ENCODE results near the gene CCL7.

Gene CCL7

DNA sequence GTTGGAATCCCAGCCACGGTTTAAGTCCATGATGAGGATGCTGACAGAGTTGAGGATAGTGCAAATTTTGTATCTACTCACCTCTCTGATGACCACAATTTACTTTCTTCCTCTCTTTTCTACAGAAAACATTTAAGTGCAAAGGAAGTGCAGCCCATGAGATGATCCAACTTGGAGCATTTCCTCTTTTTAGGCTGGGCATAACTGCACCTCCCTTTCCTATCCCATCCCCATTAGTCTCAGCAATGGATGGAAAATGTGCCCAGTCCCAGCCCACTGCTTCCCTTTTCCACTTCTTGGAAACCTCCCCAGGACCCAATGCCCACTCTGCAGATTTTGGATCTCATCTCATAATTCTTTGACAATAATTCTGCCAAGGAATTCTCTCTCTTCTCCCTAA, 32.6 kb downstream of the CCL7 start:
- no peak for TF ChIP-seq Cebpa-rat (IDR thresholded peaks at IDR 0.05)
- H4K20me1 ChIP-seq, result no peaks in the 10 kb centered on the region
- no peaks in the 10 kb centered on the region for H3K27me3 ChIP-seq
- H3K9ac ChIP-seq, result no peak overlapping the region
- no peak overlapping the region for H3K27ac ChIP-seq
- no peaks in the 10 kb centered on the region for H3K9me3 ChIP-seq
- H3K4me3 ChIP-seq, result no peak overlapping the region
- H3K4me1 ChIP-seq, result peaks cover 4% of the 10 kb centered on the region; the same call in 1 of the 2 replicates
- H3K36me3 ChIP-seq, result no peaks in the 10 kb centered on the region
- H3K4me2 ChIP-seq, result no peak overlapping the region

DNA sequence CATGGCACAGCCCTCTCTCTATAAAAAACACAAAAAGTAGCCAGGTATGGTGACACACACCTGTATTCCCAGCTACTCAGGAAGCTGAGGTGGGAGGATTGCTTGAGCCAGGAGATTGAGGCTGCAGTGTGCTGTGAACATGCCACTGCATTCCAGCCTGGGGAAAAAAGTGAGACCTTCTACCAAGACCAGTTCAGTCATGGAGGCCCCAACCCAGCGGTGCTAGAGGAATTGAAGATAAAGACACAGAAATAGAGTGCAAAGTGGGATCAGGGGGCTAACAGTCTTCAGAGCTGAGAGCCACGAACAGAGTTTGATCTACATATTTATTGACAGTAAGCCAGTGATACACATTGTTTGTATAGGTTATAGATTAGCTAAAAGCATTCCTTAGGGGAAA, 33.6 kb downstream of the CCL7 start:
- Histone ChIP-seq H4K20me1 (no peaks in the 10 kb centered on the region), H3K4me1 (peaks cover 4% of the 10 kb centered on the region; the same call in 1 of the 2 replicates), H3K4me3 (no peak overlapping the region), H3K27me3 (no peaks in the 10 kb centered on the region), H3K4me2 (no peak overlapping the region), H3K27ac (no peak overlapping the region), H3K9me3 (no peaks in the 10 kb centered on the region), H3K9ac (no peak overlapping the region), H3K36me3 (no peaks in the 10 kb centered on the region)
- TF ChIP-seq Cebpa-rat (IDR thresholded peaks at IDR 0.05), result no peak

DNA sequence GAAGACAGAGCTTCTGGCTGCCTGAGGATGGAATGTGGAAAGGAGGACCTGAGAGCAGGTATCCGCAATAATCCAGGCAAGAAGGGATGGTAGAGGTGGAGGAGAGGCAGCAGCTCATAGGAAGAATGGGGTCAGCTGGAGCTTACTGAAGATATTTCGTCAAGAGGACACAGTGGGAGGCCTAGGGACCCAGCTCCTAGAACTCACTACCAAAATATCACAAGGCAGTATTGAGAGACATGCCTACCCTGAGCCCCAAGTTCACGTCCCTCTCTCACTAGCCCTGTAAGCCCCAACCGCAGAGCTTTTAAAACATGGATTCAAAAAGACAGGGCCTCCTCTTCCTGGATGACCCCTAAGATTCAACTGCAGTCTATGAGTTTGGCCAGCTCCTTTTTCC, 35.0 kb downstream of the CCL7 start:
- Histone ChIP-seq H3K4me2 (no peak overlapping the region), H3K36me3 (no peaks in the 10 kb centered on the region), H3K4me3 (no peak overlapping the region), H3K9me3 (no peaks in the 10 kb centered on the region), H3K4me1 (no peaks in the 10 kb centered on the region), H4K20me1 (no peaks in the 10 kb centered on the region), H3K27me3 (no peaks in the 10 kb centered on the region), H3K9ac (no peak overlapping the region), H3K27ac (no peak overlapping the region)
- no peak for TF ChIP-seq Cebpa-rat (IDR thresholded peaks at IDR 0.05)

DNA sequence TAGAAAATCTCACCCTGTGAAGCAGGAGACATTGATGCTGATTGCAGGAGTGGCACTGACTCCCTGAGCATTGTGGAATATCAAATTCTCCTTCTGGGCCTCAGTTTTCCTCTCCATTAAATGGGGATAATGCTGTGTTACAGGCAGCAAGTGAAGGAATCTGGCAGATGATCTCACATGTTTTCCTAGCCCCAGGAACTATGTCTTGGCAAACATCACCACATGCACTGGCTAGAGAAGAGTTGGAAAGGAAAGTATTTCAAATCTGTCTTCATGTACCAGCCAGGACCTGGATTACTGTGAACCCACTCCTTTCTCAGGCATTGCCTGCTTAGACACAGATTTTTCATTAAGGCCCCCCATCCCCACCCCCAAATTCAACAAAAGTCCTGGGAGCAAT, 35.6 kb downstream of the CCL7 start:
- Histone ChIP-seq H3K27me3 (no peaks in the 10 kb centered on the region), H3K9ac (no peak overlapping the region), H3K36me3 (no peaks in the 10 kb centered on the region), H3K27ac (no peak overlapping the region), H4K20me1 (no peaks in the 10 kb centered on the region), H3K9me3 (no peaks in the 10 kb centered on the region), H3K4me3 (no peak overlapping the region), H3K4me2 (no peak overlapping the region), H3K4me1 (no peaks in the 10 kb centered on the region)
- TF ChIP-seq Cebpa-rat (IDR thresholded peaks at IDR 0.05), result no peak

DNA sequence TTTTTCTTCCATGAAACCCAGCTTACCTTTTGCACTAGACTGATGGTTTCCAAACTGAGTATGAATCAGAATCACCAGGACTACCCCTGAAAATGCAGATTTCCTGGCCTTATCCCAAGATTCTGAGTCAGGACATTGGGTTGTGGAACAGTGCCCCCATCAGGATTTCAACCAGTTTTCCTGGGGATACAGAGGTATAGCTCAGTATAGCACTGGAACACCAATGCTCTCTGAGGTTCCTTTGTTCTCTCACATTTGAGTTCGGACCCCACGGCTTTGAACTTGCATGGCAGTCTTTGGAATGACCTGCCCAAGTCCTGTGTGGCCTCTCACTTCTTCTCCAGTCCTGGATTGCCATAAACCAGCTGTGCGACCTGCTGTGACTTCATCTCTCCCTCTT, 36.4 kb downstream of the CCL7 start:
- Histone ChIP-seq H4K20me1 (no peaks in the 10 kb centered on the region), H3K4me1 (no peaks in the 10 kb centered on the region), H3K9me3 (no peaks in the 10 kb centered on the region), H3K36me3 (no peaks in the 10 kb centered on the region), H3K4me2 (no peak overlapping the region), H3K9ac (no peak overlapping the region), H3K27ac (no peak overlapping the region), H3K4me3 (no peak overlapping the region), H3K27me3 (no peaks in the 10 kb centered on the region)
- no peak for TF ChIP-seq Cebpa-rat (IDR thresholded peaks at IDR 0.05)

DNA sequence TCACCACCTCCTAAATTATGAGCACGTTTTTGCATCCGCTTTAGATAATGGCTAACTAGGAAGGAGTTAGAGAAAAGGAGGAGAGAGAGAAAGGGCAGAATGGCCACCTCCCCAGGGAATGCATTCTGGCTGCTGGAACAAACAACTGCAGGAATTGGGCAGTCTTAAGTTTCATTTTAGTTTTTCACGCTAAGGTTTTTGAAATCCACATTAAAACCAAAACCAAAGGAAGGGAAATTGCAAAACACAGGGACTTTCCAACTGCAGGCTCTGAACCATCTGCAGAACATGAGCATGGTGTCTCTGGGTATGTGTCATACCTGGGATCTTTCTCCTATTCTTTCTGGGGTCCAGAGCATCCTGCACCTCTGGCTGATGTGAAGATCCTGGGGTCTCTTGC, 37.1 kb downstream of the CCL7 start:
- Histone ChIP-seq H3K9ac (no peak overlapping the region), H4K20me1 (no peaks in the 10 kb centered on the region), H3K9me3 (no peaks in the 10 kb centered on the region), H3K36me3 (no peaks in the 10 kb centered on the region), H3K27ac (no peak overlapping the region), H3K4me3 (no peak overlapping the region), H3K27me3 (no peaks in the 10 kb centered on the region), H3K4me1 (no peaks in the 10 kb centered on the region), H3K4me2 (no peak overlapping the region)
- TF ChIP-seq Cebpa-rat (IDR thresholded peaks at IDR 0.05), result no peak

DNA sequence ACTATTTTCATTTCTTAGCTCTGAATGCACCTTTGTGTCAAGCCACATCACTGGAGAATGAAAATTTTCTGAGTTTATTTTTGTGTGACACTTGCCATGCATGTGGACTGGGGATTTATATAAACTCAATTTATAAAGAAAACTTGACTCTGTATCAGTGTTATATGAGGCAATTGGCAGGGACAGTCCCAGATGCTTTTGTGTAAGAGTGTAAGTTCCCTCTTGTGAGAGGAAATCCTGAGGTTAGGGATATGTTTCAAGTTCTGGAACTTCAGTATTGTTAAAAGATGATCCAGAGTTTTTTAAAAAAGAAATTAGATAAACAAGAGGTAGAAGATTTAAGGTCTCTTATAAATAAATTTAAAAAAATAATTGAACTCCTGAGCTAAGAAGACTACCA, 38.4 kb downstream of the CCL7 start:
- no peak overlapping the region for H3K9ac ChIP-seq
- no peaks in the 10 kb centered on the region for H4K20me1 ChIP-seq
- no peak for TF ChIP-seq Cebpa-rat (IDR thresholded peaks at IDR 0.05)
- no peak overlapping the region for H3K4me2 ChIP-seq
- H3K27ac ChIP-seq, result no peak overlapping the region
- H3K4me3 ChIP-seq, result no peak overlapping the region
- no peaks in the 10 kb centered on the region for H3K36me3 ChIP-seq
- no peaks in the 10 kb centered on the region for H3K27me3 ChIP-seq
- H3K9me3 ChIP-seq, result no peaks in the 10 kb centered on the region
- no peaks in the 10 kb centered on the region for H3K4me1 ChIP-seq

DNA sequence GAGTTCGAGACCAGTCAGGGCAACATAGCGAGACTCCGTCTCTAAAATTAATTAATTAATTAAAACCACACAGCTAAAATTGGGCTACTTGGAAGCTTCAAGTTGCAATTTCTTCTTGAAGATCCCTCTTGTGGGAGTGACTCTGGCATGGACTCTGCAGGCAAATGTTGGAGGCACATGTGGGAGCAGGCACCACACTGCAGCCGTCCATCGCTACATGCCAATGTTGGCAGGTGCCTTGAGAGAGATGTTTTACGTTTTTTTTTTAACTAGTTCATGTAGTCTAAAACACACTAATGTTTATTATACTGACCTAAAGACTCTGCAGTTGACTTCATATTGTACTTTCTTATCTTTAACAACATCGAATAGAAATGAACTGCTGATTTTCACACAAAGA, 41.3 kb downstream of the CCL7 start:
- H3K4me2 ChIP-seq, result no peak overlapping the region
- H4K20me1 ChIP-seq, result no peaks in the 10 kb centered on the region
- H3K9me3 ChIP-seq, result no peaks in the 10 kb centered on the region
- TF ChIP-seq Cebpa-rat (IDR thresholded peaks at IDR 0.05), result no peak
- H3K27ac ChIP-seq, result no peak overlapping the region
- H3K36me3 ChIP-seq, result no peaks in the 10 kb centered on the region
- H3K9ac ChIP-seq, result no peak overlapping the region
- 0 out of 2 replicates have a peak, but pooled peaks cover 5% of the 10 kb centered on the region for H3K4me1 ChIP-seq
- no peaks in the 10 kb centered on the region for H3K27me3 ChIP-seq
- no peak overlapping the region for H3K4me3 ChIP-seq

DNA sequence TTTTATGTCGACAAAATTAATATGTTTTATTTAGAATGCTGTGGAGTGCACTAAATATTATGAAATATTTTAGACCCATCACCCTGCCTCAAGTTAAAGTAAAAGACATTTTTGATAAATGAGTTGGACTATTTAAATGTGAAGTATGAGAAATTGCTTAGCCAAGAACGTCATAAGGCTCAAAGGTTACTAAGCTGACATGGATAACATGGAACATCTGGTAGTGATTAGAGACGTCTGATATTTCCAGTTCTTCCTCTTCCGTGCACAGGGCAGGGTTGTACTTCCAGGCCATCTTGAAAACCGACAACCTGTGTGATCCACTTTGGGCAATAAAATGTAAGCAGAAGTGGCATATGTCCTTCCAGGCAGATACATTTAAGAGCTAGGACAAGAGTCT, 42.1 kb downstream of the CCL7 start:
- H3K4me2 ChIP-seq, result no peak overlapping the region
- no peaks in the 10 kb centered on the region for H3K9me3 ChIP-seq
- no peak overlapping the region for H3K9ac ChIP-seq
- no peak overlapping the region for H3K27ac ChIP-seq
- TF ChIP-seq Cebpa-rat (IDR thresholded peaks at IDR 0.05), result no peak
- no peaks in the 10 kb centered on the region for H4K20me1 ChIP-seq
- H3K4me1 ChIP-seq, result 0 out of 2 replicates have a peak, but pooled peaks cover 5% of the 10 kb centered on the region
- H3K36me3 ChIP-seq, result no peaks in the 10 kb centered on the region
- no peak overlapping the region for H3K4me3 ChIP-seq
- H3K27me3 ChIP-seq, result no peaks in the 10 kb centered on the region

DNA sequence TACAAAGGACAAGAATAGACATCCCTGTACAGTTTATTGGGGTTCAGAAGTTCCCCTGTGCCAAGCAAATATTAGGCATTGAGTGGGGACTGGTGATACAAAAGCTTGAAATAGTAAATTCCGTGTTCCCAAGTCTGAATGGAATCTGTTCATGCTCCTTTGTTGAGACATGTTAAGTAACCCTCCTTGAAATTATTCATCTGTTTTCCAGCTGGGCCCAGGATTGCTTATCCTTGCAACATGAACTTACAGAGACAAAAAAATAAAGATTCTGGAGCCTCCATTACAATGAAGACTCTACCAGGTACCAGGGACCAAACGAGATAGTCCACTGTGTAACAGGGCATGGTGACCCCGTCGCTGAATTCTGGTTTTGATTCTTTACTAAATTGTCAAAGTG, 43.1 kb downstream of the CCL7 start:
- H3K4me3 ChIP-seq, result no peak overlapping the region
- H3K27ac ChIP-seq, result no peak overlapping the region
- H4K20me1 ChIP-seq, result no peaks in the 10 kb centered on the region
- H3K9me3 ChIP-seq, result no peaks in the 10 kb centered on the region
- no peaks in the 10 kb centered on the region for H3K36me3 ChIP-seq
- H3K4me1 ChIP-seq, result 0 out of 2 replicates have a peak, but pooled peaks cover 5% of the 10 kb centered on the region
- H3K9ac ChIP-seq, result no peak overlapping the region
- no peak overlapping the region for H3K4me2 ChIP-seq
- TF ChIP-seq Cebpa-rat (IDR thresholded peaks at IDR 0.05), result no peak
- no peaks in the 10 kb centered on the region for H3K27me3 ChIP-seq

DNA sequence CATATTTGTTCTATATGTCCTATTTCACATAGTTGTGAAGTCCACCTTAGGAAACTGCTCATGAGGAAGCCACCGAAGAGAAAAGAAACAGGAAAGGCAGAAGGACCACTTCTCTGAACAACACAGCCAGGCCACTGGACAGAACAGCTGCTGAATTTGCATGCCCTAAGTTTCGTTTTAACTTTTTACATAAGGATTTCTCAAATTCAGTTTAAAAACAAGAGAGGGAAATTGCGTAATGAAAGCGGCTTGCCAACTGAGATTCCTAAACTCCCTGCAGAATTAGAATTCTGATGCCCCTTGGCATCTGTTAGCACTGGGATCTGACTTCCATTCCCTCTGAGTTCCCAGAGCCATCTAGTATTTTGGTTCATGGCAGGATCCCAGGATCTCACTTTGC, 44.3 kb downstream of the CCL7 start:
- no peaks in the 10 kb centered on the region for H3K9me3 ChIP-seq
- no peaks in the 10 kb centered on the region for H3K36me3 ChIP-seq
- no peaks in the 10 kb centered on the region for H3K27me3 ChIP-seq
- no peaks in the 10 kb centered on the region for H4K20me1 ChIP-seq
- H3K4me2 ChIP-seq, result no peak overlapping the region
- peak; percentile 66; the same call in 1 of the 2 replicates for TF ChIP-seq Cebpa-rat (IDR thresholded peaks at IDR 0.05)
- no peak overlapping the region for H3K4me3 ChIP-seq
- H3K4me1 ChIP-seq, result 0 out of 2 replicates have a peak, but pooled peaks cover 5% of the 10 kb centered on the region
- H3K9ac ChIP-seq, result no peak overlapping the region
- no peak overlapping the region for H3K27ac ChIP-seq

Data from BLaER1 (cell line).